Measurements from ENCODE around the gene SREBF1.

The SREBF1 gene

GRCh38 chr17:17774009-17774881, 62.5 kb downstream of the SREBF1 start:
- no peak for DNase-seq

DNA sequence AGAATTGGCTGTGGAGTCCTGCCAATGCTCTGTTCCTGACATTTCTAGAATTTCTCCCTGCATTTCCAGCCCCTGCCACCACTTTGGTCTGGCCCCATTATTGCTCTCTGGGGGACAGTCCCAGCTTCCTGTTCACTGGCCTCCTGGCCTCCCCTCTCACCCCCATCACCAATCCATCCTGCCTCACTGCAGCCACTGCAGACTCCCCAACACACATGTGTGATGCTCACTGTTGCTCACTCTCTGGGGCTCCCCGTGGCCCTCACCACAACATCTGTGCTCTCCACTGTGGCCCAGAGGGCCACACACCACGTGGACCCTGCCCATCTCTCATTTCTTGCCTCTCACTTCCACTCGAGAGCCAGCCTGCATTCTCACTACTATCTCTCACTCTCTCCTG, 64.6 kb downstream of the SREBF1 start:
- DNase-seq, result no peak

- DNase-seq, result no peak
Observed at GRCh38 chr17:17771498-17772201, 65.1 kb downstream of the SREBF1 start.

GRCh38 chr17:17770632-17771044, 66.1 kb downstream of the SREBF1 start:
- no peak for DNase-seq

DNA sequence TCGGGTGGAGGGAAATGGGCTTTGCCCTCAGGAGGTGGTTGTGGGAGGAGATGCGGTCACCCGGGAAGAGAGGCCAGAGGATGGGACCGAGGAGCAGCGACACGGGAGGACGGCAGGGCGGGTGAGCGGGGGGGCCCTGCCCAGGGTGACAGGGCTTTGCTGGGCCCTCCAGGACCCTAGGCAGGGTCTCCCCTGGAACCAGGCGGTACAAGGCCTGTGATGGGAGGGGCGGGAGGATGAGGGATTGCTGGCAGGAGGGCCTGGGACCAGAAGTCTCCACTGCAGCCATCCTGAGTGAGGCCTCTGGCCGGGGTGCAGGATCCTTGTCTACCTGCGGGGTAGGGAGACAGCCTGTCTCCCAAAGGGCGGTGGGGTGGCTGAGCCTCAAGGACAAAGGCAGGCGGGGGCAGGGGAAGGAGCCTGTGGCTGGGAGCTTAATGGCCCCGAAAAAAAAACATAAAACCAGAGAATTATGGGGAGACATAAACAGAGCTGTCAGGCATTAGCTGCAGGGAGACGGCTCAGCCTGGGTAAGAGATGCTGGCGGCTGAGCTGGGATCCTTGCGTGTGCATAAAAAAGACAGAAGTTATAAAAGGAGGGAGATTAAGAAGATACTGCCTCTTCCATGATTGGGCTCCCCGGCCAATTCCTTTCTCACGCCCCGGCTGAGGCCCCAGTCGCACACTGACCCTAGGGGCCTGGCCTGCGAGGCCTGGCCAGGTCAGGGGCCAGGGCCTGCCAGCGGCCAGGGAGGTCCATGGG, 66.7 kb downstream of the SREBF1 start:
- no peak for DNase-seq

DNA sequence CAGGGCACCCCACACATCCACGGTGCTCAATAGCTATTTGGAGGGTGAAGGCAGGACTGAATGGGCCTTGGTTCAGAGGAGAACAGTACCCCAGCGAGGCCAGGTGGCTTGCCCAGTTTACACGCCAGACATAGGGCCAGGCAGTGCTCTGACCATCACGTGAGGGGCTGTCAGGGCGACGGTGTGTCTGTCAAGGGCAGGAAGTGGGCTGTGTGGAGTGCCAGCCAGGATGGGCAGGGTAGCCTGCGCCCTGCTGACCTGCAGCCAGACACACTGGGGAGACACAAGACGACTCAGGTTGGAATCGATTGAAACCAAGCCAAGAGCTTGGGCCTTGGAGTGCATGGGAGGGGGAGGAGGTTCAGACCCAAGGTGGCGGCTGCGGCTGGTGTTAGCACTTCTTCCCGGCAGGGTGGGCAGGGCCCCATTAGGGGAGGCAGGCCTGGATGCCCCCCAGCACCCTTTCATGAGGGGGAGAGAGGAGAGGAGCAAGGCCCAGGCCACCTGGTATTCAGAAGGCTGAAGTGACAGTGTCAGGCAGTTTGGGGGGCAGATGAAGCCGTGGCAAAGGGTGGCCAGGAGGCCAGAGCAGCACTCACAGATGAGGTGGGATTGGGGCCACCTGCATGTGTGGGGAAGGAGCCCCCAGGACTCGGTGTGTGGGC, 68.2 kb downstream of the SREBF1 start:
- DNase-seq, result peak; percentile 46 to 71

DNA sequence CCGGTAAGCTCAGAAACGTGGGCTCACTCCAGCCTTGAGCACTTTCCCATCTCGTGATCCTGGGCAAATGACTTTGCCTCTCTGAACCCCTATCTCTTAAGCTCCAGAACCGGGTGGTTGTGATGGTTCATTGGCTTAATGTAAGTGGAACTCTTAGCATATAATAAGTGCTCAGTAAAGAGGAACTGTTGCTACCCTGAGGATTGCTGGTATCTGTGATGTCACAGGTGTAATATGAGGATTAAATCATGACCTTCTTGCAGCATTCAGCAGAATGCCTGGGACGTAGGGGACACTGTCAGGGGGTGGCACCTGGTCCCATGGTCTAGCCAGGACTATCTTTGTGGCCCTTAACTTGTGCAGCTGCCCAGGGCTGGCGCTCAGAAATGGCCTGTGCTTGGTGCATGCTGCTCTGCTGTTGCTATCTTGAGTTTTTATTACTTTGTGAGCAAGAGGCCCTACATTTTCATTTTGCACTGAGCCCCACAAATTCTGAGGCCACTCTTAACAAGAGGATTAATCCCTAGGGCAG, 68.8 kb downstream of the SREBF1 start:
- no peak for DNase-seq

DNA sequence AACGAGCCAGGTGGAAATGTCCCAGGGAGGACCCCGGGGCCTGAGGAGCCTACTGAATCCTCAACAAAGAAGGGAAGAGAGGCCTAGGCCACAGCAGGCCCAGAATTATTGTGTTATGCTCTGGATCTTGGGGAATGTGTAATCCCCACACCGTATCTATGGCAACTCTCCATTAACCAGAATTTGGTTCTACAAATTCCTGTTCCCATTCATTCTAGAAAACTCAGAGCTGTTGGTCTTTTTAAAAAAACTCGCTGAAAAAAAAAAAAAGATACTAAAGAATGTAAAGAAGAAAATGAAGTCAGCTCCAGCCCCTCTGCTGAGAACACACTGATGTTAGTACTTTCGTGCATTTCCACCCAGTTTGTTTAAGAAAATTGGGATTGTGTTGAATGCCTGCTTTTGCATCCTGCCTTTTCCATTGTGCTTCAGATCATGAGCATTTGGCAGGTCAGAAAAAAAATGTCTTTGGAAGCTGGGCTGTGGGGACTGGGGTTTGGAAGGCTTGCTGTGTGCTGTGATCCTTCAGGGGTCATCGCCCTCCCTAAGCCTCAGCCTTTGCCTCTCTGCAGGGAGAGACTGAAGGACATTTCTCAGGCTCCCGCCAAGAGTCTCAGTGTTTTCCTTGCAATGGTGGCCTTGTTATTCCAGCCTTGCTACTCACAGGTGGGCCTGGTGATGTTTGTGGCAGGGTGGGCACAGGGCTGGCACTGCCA, 69.5 kb downstream of the SREBF1 start:
- DNase-seq, result no peak

DNA sequence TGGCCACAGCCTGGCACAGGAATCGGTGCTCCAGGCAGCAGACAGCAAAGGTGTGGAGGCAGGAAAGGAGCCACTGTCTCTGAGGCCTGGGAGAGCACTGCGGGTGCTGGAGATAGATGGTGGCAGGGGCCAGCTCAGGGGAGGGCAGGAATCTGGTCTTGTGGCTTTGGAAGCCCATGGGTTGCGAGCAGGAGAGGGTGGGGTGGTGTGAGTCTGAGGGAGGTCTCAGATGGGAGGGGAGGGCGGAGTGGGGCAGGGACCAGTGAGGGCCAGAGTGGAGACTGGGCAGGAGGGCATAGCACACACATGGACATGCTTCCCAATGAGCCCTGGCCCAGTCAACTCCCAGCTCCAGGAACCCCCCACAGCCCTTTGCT, 70.1 kb downstream of the SREBF1 start:
- no peak for DNase-seq

DNA sequence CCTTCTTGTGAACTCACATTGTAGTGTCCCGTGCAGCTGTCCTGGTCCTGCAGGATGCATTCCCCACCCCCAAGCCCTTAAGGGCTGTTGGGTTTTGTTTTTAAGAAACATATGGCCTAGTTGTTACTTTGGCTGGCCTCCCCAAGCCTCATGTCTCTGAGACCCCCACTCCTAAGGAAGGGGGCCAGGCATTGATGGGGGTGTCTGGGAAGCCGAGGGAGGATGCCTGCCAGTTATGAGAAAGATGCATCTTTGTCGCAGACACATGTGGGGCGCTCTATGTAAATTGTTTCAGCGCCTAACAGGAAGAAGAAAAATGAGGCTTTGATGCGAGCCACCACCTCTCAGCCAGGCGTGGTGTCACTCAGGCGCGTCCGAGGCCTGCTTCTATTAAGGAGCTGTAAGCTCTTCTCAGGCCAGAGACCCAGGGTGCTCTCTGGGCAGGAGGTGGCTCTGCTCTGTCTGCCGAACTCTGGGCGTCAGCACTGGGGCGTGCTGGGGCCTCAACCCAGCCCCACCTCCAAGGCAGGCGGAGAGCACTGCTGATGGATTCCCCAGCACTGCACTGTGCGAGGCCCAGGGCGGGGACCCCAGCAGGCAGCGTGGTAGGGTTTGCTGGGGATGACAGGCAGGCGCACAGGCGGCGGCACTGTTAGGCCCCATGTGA, 70.6 kb downstream of the SREBF1 start:
- no peak for DNase-seq

- no peak for DNase-seq
Observed at GRCh38 chr17:17765359-17766076, 71.3 kb downstream of the SREBF1 start.

- no peak for DNase-seq
Observed at GRCh38 chr17:17763734-17764133, 73.1 kb downstream of the SREBF1 start.

DNA sequence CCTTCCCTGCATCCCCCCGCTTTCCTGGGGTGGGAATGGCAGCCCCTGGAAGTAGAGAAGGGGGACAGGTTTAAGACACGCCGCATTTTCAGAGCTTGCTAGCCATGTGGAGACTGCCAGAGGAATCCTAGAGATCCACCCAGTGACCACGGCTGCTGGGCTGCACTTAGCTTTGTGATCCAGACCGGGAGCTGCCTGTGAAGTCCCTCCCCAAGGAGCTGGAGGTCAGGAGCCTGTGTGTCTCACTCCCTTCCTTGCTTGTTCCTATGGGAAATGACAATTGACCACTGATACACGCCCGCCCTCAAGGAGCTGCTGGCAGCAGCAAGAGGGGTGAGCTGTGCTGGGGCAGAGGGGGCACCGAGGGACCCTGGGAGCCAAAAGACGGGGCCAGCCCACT, 73.7 kb downstream of the SREBF1 start:
- no peak for DNase-seq

GRCh38 chr17:17762744-17763105, 74.1 kb downstream of the SREBF1 start:
- no peak for DNase-seq

Measured in SHP77 (cell line).